ENCODE data around the gene KRTAP2-1. TPM values are rescaled to one million over a fixed set of nuclear protein-coding genes. Genes with fewer than 3 reads are reported as not detected.
"Not testable (repeated sequence)": the region's sequence is repeated elsewhere in the genome, so short reads cannot be mapped to it uniquely, and the experiment has no call there.

Gene KRTAP2-1
- total RNA-seq, 1 donor from 2014 or later: not detected

DNA sequence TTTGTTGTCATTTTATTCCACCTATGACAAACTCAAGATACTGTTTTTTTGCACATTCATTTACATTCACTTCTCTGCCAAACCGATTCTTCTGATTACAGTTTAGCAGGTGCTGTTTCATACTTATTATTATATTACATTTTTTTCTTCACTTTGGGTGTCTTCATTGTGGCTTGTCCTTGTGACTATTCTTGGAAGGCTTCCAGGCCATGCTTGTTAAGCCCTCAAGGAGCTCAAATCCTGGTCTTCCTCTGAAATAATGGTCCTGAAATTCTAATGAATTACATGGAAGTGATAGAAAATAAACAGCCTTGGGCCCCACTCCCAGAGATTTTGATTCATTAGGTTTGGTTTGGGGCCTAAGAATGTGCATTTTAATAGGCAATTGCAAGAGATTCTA is 17.2 kb upstream of the KRTAP2-1 start:
- Histone ChIP-seq H3K9me3 (no peaks in the 10 kb centered on the region), H3K36me3 (no peaks in the 10 kb centered on the region), H3K27ac (no peak overlapping the region), H3K27me3 (no peaks in the 10 kb centered on the region), H3K4me1 (peaks cover 9 to 10% of the 10 kb centered on the region in 2 donors), H3K4me3 (no peak overlapping the region)
- TF ChIP-seq, protein P1, sequence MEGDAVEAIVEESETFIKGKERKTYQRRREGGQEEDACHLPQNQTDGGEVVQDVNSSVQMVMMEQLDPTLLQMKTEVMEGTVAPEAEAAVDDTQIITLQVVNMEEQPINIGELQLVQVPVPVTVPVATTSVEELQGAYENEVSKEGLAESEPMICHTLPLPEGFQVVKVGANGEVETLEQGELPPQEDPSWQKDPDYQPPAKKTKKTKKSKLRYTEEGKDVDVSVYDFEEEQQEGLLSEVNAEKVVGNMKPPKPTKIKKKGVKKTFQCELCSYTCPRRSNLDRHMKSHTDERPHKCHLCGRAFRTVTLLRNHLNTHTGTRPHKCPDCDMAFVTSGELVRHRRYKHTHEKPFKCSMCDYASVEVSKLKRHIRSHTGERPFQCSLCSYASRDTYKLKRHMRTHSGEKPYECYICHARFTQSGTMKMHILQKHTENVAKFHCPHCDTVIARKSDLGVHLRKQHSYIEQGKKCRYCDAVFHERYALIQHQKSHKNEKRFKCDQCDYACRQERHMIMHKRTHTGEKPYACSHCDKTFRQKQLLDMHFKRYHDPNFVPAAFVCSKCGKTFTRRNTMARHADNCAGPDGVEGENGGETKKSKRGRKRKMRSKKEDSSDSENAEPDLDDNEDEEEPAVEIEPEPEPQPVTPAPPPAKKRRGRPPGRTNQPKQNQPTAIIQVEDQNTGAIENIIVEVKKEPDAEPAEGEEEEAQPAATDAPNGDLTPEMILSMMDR (IDR thresholded peaks at IDR 0.05): no peak
- intact Hi-C loops (cut with DNase I): no loop called here
- no peak for DNase-seq (ENCODE audit: low spot score in 2 of 2)

DNA sequence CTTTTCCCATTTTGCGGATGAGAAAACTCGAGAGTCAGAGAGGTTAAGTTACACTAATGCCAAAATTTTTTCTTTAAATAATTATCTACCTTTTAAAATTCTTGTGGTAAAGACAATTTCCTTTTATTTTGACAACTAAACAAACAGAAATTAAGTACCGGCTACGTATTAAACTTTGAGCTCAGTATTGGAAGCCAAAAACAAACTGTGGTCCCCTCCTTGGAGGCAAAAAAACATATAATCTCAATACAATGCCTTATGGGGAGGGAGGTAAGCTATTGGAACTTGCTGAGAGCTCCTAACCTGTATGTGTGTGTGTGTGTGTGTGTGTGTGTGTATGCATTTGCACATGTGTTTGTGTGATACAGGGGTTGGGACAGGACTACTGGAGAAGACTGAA is 16.3 kb upstream of the KRTAP2-1 start:
- no peaks in the 10 kb centered on the region for H3K27me3 ChIP-seq
- no peak for DNase-seq (ENCODE audit: low spot score in 2 of 2)
- H3K9me3 ChIP-seq: no peaks in the 10 kb centered on the region
- no peaks in the 10 kb centered on the region for H3K36me3 ChIP-seq
- intact Hi-C loops (cut with DNase I): no loop called here
- H3K4me3 ChIP-seq: no peak overlapping the region
- no peak overlapping the region for H3K27ac ChIP-seq
- H3K4me1 ChIP-seq: peaks cover 9 to 10% of the 10 kb centered on the region in 2 donors
- TF ChIP-seq, protein P1 (IDR thresholded peaks at IDR 0.05): no peak

DNA sequence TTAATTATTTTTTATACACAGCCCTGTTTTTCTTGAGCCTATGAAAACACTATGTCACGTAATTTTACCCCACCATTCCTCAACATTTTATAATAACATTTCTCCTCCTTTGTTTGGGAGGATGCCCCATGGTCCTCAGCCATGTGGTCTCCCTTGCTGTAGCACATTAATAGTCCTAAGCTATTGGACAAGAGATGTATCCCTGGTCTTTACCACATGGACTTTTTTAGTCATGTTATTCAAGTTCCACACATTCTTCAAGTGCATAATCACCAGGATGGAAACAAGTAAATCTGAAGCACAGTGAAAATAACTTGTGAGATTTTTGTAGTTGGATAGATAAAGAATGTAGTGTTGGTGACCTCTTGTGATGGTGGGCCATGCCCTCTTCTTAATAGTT is 14.8 kb upstream of the KRTAP2-1 start:
- peak overlapping the region; percentile 64 to 66 for H3K27ac ChIP-seq
- no peak for DNase-seq (ENCODE audit: low spot score in 2 of 2)
- TF ChIP-seq, protein P1 (IDR thresholded peaks at IDR 0.05): no peak

DNA sequence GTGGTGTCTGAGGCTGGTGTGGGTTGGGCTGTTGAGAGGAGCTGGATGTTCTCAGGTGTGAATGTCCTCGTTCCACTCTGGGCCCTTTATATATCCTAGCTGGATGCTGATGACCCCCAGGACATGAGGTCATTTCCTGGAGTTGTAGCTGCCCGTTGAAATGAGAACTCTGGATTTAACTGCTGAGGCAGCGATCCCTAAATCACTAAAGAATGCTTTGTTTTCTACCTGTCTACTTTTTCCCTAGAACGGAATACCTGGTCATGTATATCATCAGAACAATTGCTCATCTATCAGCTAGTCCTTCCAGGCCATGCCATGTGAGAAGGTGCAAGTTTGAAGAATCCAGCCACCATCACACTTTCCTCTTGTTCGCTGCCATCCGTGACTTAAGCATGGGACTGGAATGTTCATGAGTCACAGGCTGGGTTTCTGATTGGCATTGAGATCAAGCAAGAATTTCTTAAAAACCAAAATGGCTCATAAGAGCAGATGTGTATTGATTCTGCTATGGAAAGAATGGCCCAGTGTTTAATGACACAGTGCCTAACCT is 13.0 kb upstream of the KRTAP2-1 start, which contains the start of gene KRTAP2-3:
TSS of gene KRTAP2-3 (minus strand) at position 63 of the 553 bp plus-strand sequence. CDS start 64 bp downstream, outside the sequence.
- no peaks in the 10 kb centered on the region for H3K27me3 ChIP-seq
- TF ChIP-seq, protein P1 (IDR thresholded peaks at IDR 0.05): no peak
- peaks cover 9 to 10% of the 10 kb centered on the region in 2 donors for H3K4me1 ChIP-seq
- H3K36me3 ChIP-seq: no peaks in the 10 kb centered on the region
- DNase-seq (ENCODE audit: low spot score in 2 of 2): no peak
- H3K9me3 ChIP-seq: no peaks in the 10 kb centered on the region
- H3K4me3 ChIP-seq: no peak within 1 kb of the TSS
- intact Hi-C loops (cut with DNase I): no loop called here
- H3K27ac ChIP-seq: no peak within 1 kb of the TSS

More for the DNA sequence above, 14.8 kb upstream of the KRTAP2-1 start:
- H3K36me3 ChIP-seq: no peaks in the 10 kb centered on the region
- no peak overlapping the region for H3K4me3 ChIP-seq
- no peaks in the 10 kb centered on the region for H3K27me3 ChIP-seq
- peaks cover 9 to 10% of the 10 kb centered on the region in 2 donors for H3K4me1 ChIP-seq
- H3K9me3 ChIP-seq: no peaks in the 10 kb centered on the region
- intact Hi-C loops (cut with DNase I): no loop called here

DNA sequence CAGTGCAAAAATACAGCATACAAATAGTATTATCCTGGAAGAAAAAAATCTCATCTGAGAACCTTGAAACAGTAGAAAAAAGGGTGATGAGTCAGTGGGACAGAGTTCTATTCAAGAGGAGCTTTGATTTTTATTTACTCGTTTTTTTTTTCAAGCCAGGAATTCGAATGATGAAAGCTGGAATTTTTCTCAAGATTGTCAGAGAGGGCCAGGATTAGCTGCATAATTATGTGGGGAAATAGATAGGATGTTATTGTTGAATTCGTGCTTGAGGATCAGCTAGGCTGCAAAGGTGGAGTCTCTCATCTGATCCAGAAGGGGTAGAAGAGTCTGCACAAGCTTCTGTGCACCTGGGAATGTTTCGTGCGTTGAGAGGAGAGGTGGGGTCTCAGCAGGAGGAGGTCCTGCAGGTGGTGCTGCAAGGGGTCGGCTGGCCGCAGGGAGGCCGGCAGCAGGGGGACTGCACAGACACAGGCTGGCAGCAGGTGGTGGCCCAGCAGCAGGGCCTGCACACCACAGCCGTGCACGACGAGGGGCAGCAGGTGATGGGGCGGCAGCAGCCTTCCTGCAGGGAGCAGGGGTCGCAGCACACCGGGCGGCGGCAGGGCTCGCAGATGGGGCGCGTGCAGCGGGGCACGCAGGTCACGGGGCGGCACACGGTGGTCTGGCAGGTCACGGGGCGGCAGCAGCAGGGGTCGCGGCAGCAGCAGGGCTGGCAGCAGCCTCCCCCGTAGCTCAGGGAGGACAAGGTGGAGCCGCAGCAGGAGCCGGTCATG is 12.3 kb upstream of the KRTAP2-1 start:
- H3K36me3 ChIP-seq; H3K4me1 ChIP-seq; H3K27me3 ChIP-seq; H3K27ac ChIP-seq; DNase-seq (ENCODE audit: low spot score in 2 of 2); intact Hi-C loops (cut with DNase I); H3K9me3 ChIP-seq; H3K4me3 ChIP-seq: not testable (repeated sequence)

DNA sequence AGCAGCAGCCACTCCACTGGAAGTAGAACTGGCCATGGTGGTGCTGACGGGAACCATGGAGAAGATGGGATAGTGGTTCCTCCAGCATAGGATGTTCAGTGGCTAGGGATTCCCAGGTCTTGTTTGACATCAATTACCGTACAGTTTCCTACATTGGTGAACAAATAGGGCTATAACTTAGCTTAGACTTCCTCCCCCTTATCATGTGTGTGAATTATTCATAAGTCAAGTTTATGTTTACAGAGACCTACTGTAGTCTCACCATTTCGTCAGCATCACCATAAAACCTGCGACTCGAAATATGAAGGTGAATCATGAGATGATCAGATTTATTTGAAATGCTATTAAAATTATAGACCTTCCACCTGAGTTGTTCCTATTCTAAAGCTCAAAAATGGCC is 11.6 kb upstream of the KRTAP2-1 start:
- no peak overlapping the region for H3K27ac ChIP-seq
- H3K36me3 ChIP-seq: no peaks in the 10 kb centered on the region
- TF ChIP-seq, protein P1 (IDR thresholded peaks at IDR 0.05): no peak
- H3K27me3 ChIP-seq: no peaks in the 10 kb centered on the region
- no peaks in the 10 kb centered on the region for H3K9me3 ChIP-seq
- H3K4me1 ChIP-seq: peaks cover 9 to 10% of the 10 kb centered on the region in 2 donors
- H3K4me3 ChIP-seq: no peak overlapping the region
- intact Hi-C loops (cut with DNase I): no loop called here
- DNase-seq (ENCODE audit: low spot score in 2 of 2): no peak
